ENCODE data around the gene PAQR3. TPM values are rescaled to one million over a fixed set of nuclear protein-coding genes. Genes with fewer than 3 reads are reported as not detected.

PAQR3 gene, protein sequence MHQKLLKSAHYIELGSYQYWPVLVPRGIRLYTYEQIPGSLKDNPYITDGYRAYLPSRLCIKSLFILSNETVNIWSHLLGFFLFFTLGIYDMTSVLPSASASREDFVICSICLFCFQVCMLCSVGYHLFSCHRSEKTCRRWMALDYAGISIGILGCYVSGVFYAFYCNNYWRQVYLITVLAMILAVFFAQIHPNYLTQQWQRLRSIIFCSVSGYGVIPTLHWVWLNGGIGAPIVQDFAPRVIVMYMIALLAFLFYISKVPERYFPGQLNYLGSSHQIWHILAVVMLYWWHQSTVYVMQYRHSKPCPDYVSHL
- total RNA-seq (10 to 100 TPM in 1 of 9 donors, 1 to 10 TPM in 8; 2.4 to 14.1 (median 6.2) TPM), polyA plus RNA-seq (1 to 10 TPM; 1.1 to 7.9 (median 1.6) TPM)
- long read RNA-seq, donor 1 = 0 reads
- long read RNA-seq, donor 2, full-length matches to known transcripts = 2 of 16 reads
- long read RNA-seq, donor 2, partial matches to known transcripts = 14 of 16 reads
- long read RNA-seq, donor 2, other reads (novel, unspliced or antisense) = 0 of 16 reads
- long read RNA-seq, donor 3, full-length matches to known transcripts = 1 of 1 reads
- long read RNA-seq, donor 3, partial matches to known transcripts = 0 of 1 reads
- long read RNA-seq, donor 3, other reads (novel, unspliced or antisense) = 0 of 1 reads
- long read RNA-seq, donor 4, partial matches to known transcripts = 0 of 1 reads
- long read RNA-seq, donor 4, other reads (novel, unspliced or antisense) = 1 of 1 reads
- long read RNA-seq, donor 5, full-length matches to known transcripts = 3 of 4 reads
- long read RNA-seq, donor 5, partial matches to known transcripts = 0 of 4 reads
- long read RNA-seq, donor 5, other reads (novel, unspliced or antisense) = 1 of 4 reads
- long read RNA-seq, donor 6 = 0 reads
- long read RNA-seq, donor 7 = 0 reads
- long read RNA-seq, donor 8, full-length matches to known transcripts = 2 of 2 reads
- long read RNA-seq, donor 8, partial matches to known transcripts = 0 of 2 reads
- long read RNA-seq, donor 8, other reads (novel, unspliced or antisense) = 0 of 2 reads
- long read RNA-seq, donor 9 = 0 reads
- long read RNA-seq, donor 10 = 0 reads

DNA sequence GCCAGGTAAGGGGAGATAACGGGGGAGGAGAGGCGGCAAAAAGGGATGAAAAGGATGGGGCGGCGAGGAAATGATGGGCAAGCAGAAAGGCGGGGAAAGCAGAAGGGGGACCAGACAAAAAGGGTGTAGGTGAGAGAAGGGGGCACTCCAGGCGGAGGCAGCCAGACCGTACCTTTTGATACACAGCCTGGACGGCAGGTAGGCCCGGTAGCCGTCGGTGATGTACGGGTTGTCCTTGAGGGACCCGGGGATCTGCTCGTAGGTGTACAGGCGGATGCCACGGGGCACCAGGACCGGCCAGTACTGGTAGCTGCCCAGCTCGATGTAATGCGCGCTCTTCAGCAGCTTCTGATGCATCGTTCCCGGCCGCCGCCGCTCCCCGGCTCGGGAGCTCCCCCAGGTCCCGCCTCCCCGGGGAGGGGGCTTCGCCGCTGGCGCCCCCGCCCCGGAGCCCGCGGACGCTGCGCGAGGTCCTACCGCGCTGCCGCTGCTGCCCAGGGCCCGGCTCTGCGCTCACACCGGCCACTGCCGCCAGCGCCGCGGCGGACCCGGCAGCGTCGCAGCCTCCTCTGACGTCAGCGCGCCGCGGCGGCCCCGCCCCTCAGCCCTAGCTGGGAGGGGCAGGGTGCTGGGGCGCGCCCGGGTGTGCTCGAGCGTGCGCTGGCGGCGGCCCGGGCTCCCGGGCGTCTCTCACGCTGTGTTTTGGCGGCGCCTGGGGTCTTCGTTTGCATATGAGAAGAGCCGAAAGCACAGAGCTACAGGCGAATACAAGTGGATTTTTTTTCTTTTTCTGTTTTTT is at the start of gene PAQR3:
PAQR3 (minus strand) TSS at position 571 of the 799 bp plus-strand sequence; CDS start at position 357, 214 bp downstream.
- peak within 1 kb of the TSS; percentile 8 to 85 (median 75) for H3K4me3 ChIP-seq
- H3K4me1 ChIP-seq (replicated peaks in 1 of 2) = peaks cover 11 to 13% of the 10 kb centered on the region in 2 donors
- intact Hi-C loops (cut with DNase I) = no loop called here
- no peaks in the 10 kb centered on the region for H3K9me3 ChIP-seq (replicated peaks in 1 of 3)
- no peaks in the 10 kb centered on the region for H3K36me3 ChIP-seq (replicated peaks in 1 of 2)
- peak; percentile 76 to 90 (median 85) for DNase-seq
- TF ChIP-seq, protein P1, sequence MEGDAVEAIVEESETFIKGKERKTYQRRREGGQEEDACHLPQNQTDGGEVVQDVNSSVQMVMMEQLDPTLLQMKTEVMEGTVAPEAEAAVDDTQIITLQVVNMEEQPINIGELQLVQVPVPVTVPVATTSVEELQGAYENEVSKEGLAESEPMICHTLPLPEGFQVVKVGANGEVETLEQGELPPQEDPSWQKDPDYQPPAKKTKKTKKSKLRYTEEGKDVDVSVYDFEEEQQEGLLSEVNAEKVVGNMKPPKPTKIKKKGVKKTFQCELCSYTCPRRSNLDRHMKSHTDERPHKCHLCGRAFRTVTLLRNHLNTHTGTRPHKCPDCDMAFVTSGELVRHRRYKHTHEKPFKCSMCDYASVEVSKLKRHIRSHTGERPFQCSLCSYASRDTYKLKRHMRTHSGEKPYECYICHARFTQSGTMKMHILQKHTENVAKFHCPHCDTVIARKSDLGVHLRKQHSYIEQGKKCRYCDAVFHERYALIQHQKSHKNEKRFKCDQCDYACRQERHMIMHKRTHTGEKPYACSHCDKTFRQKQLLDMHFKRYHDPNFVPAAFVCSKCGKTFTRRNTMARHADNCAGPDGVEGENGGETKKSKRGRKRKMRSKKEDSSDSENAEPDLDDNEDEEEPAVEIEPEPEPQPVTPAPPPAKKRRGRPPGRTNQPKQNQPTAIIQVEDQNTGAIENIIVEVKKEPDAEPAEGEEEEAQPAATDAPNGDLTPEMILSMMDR (IDR thresholded peaks at IDR 0.05) = no peak
- TF ChIP-seq POLR2A (IDR thresholded peaks at IDR 0.05) = peak; percentile 76 to 82
- 0 to 2% (median 0%) methylated on average over 32 to 77 of the region's 77 CpGs for WGBS, 4 donors
- H3K27me3 ChIP-seq = no peaks in the 10 kb centered on the region
- peak within 1 kb of the TSS in 3 of 5 donors; percentile 74 to 82 (median 75) for H3K27ac ChIP-seq

DNA sequence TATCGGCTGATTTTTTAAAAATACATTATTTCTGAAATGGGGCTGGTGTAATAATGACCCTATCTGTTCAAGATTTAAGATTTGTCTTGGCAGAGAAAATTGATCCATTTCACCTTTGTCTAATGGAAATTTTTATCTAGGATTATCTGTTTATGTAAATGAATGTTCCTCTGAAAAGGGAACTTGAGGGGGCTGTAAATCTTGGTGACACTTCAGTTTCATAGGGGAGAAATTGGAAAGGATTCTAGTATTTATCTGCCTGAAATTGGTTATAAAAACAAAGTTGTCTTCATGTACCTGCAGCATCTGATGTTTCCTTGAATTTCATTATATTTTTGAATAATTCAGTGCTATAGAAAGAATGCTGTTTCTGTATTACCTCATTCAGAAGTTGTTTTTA is 48.4 kb upstream of the PAQR3 start:
- H3K4me3 ChIP-seq = no peak overlapping the region
- H3K36me3 ChIP-seq (replicated peaks in 1 of 2) = no peaks in the 10 kb centered on the region
- H3K27me3 ChIP-seq = no peaks in the 10 kb centered on the region
- no peak overlapping the region for H3K27ac ChIP-seq
- intact Hi-C loops (cut with DNase I) = no loop called here
- H3K4me1 ChIP-seq (replicated peaks in 1 of 2) = no peaks in the 10 kb centered on the region
- WGBS, 4 donors = 71 to 86% (median 75%) methylated on average over 1 of the region's 1 CpG
- DNase-seq = no peak
- TF ChIP-seq, protein P1 (IDR thresholded peaks at IDR 0.05) = no peak
- no peak for TF ChIP-seq POLR2A (IDR thresholded peaks at IDR 0.05)
- no peaks in the 10 kb centered on the region for H3K9me3 ChIP-seq (replicated peaks in 1 of 3)

- no peak for DNase-seq
- TF ChIP-seq, protein P1 (IDR thresholded peaks at IDR 0.05) = no peak
- no peak for TF ChIP-seq POLR2A (IDR thresholded peaks at IDR 0.05)
- no peak overlapping the region for H3K4me3 ChIP-seq
- no peaks in the 10 kb centered on the region for H3K9me3 ChIP-seq (replicated peaks in 1 of 3)
- H3K27ac ChIP-seq = no peak overlapping the region
- intact Hi-C loops (cut with DNase I) = no loop called here
- 47 to 66% (median 59%) methylated on average over 2 of the region's 2 CpGs for WGBS, 4 donors
- H3K27me3 ChIP-seq = no peaks in the 10 kb centered on the region
- no peaks in the 10 kb centered on the region for H3K4me1 ChIP-seq (replicated peaks in 1 of 2)
- no peaks in the 10 kb centered on the region for H3K36me3 ChIP-seq (replicated peaks in 1 of 2)
Measured at GRCh38 chr4:78984593-78984992, 45.4 kb upstream of the PAQR3 start.
